SK-N-MC (cell line): ENCODE measurements around the gene ID3.

Experiments
- DNase-seq: peaks from one replicate; pipeline ENCODE4 v3.0.0-alpha.2; 2011; ENCODE audit warnings: low read depth, low spot score
- H3K27ac ChIP-seq: fragments of 200-600 bp; sonication (generic); 2 replicates; pipeline ENCODE4 v1.5.1; 2016; ENCODE audit warnings: mixed run types
- H3K36me3 ChIP-seq: fragments of 200-600 bp; sonication (generic); 2 replicates; pipeline ENCODE4 v1.6.1; 2017; ENCODE audit warnings: antibody characterized with exemption, low read length, mixed read lengths; ENCODE audit not compliant: insufficient read depth
- H3K4me3 ChIP-seq: fragments of 200-600 bp; sonication (generic); 2 replicates; pipeline ENCODE4 v1.5.1; 2016
- H3K9ac ChIP-seq: fragments of 200-600 bp; sonication (generic); 2 replicates; pipeline ENCODE4 v1.8.0; 2017; ENCODE audit warnings: mixed run types, mixed read lengths; ENCODE audit not compliant: insufficient read length
- H3K9me3 ChIP-seq: fragments of 200-600 bp; sonication (generic); 2 replicates; pipeline ENCODE4 v1.6.1; 2017; ENCODE audit warnings: low read depth, mild to moderate bottlenecking, antibody characterized with exemption, low read length, moderate library complexity, mixed read lengths
- EZH2 ChIP-seq: fragments of 200-600 bp; sonication (generic); IDR thresholded peaks from one replicate; pipeline ENCODE4 v1.6.1; 2017; ENCODE audit warnings: antibody characterized with exemption
- FOXP2 ChIP-seq: optimal IDR thresholded peaks from 2 replicates; pipeline ENCODE3; 2011; ENCODE audit warnings: mild to moderate bottlenecking, moderate library complexity; ENCODE audit not compliant: insufficient read depth; ENCODE audit errors: extremely low read length, control extremely low read depth
- POLR2AphosphoS5 ChIP-seq: IDR thresholded peaks from 2 replicates; pipeline ENCODE4 v1.6.1; 2012; ENCODE audit warnings: mild to moderate bottlenecking, low read depth, low read length, borderline replicate concordance

ID3 gene

GRCh38 chr1:23578997-23579363 is 19.7 kb upstream of the ID3 start:
- no peak for TF ChIP-seq FOXP2
- no peak for TF ChIP-seq POLR2AphosphoS5
- TF ChIP-seq EZH2: no peak
- Histone ChIP-seq H3K9ac (no peak overlapping the region), H3K36me3 (no peaks in the 10 kb centered on the region), H3K27ac (no peak overlapping the region), H3K4me3 (no peak overlapping the region), H3K9me3 (no peaks in the 10 kb centered on the region)
- DNase-seq: no peak

DNA sequence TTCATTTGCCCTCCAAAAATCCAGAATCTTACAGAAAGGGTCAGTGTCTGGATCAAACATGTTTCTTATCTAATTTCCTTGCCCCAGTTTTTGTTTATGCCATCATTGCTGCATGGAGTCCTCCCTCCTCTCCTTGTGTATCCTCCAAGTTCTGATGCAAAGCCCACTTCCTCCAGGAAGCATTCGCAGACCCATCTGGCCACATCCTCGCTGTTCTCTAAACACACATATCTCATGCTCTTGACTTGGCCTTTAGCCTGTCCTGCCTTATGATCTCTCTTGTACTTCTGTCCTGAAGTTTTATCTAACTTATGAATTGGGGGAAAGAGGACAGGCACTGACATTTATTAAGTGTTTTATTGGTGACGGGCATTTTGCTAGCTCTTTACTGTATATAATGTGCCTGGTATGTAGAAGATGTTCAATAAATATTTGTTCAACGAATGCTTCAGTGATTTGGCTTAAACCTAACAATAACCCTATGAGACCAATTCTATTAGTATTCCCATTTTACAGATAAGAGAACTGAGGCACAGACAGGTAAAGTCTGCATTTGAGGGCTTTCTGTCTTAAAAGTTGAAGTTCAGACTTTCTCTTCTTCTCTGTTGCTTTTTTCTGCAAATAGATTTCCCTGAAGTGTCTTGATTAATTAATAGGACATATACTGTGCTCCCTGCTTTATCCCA is 19.2 kb upstream of the ID3 start:
- Histone ChIP-seq H3K27ac (peak overlapping the region; percentile 95), H3K9ac (peak overlapping the region; percentile 33), H3K4me3 (peak overlapping the region; percentile 19; the same call in 1 of the 2 replicates), H3K36me3 (no peaks in the 10 kb centered on the region), H3K9me3 (no peaks in the 10 kb centered on the region)
- DNase-seq: no peak
- no peak for TF ChIP-seq FOXP2
- no peak for TF ChIP-seq EZH2

GRCh38 chr1:23577056-23578004 is 18.0 kb upstream of the ID3 start:
- Histone ChIP-seq H3K36me3 (no peaks in the 10 kb centered on the region), H3K9ac (peak overlapping the region; percentile 33), H3K4me3 (peak overlapping the region; percentile 19), H3K9me3 (no peaks in the 10 kb centered on the region), H3K27ac (peak overlapping the region; percentile 95)
- DNase-seq: no peak
- TF ChIP-seq EZH2 (no peak), POLR2AphosphoS5 (no peak), FOXP2 (no peak)

DNA sequence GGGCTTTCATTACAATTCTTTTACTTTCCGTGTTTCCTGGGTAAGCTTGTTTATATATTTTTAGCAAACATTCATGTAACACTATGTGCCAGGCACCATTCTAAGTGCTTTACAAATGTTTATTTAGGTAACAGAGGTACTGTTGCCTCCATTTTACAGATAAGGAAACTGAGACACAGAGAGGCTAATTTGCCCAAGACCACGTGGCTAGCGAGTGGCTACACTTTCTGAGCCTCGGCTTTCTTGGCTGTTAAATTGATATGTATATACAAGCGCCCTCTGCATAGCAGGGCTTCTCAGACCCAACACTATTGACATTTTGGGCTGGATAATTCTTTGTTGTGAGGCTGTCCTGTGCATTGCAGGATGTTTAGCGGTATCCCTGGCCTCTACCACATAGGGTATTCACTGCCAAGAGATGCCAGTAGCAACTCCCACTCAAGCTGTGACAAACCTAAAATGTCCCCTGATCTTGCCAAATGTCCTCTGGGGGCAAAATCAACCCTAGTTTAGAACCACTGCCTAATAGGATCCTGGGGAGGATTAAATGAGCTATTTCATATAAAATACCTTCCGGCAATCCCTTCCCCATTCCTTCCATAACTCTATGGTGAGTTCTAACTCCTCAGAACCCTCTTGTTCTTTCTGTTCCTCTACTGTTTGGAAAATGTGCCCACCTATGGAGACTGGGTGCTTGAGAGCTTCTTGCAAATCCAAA is 17.2 kb upstream of the ID3 start:
- Histone ChIP-seq H3K27ac (peak overlapping the region; percentile 95), H3K4me3 (no peak overlapping the region), H3K9me3 (no peaks in the 10 kb centered on the region), H3K9ac (peak overlapping the region; percentile 33), H3K36me3 (no peaks in the 10 kb centered on the region)
- no peak for TF ChIP-seq POLR2AphosphoS5
- no peak for TF ChIP-seq FOXP2
- no peak for TF ChIP-seq EZH2
- no peak for DNase-seq

GRCh38 chr1:23575226-23575810 is 16.0 kb upstream of the ID3 start:
- no peak overlapping the region for H3K27ac ChIP-seq
- H3K4me3 ChIP-seq: no peak overlapping the region
- DNase-seq: no peak
- TF ChIP-seq FOXP2 (no peak), POLR2AphosphoS5 (no peak), EZH2 (no peak)
- H3K9ac ChIP-seq: no peak overlapping the region
- H3K36me3 ChIP-seq: no peaks in the 10 kb centered on the region
- no peaks in the 10 kb centered on the region for H3K9me3 ChIP-seq

GRCh38 chr1:23574265-23574754 is 15.0 kb upstream of the ID3 start:
- Histone ChIP-seq H3K9ac (no peak overlapping the region), H3K36me3 (no peaks in the 10 kb centered on the region), H3K4me3 (no peak overlapping the region), H3K9me3 (no peaks in the 10 kb centered on the region), H3K27ac (no peak overlapping the region)
- no peak for DNase-seq
- TF ChIP-seq EZH2 (no peak), POLR2AphosphoS5 (no peak), FOXP2 (no peak)

DNA sequence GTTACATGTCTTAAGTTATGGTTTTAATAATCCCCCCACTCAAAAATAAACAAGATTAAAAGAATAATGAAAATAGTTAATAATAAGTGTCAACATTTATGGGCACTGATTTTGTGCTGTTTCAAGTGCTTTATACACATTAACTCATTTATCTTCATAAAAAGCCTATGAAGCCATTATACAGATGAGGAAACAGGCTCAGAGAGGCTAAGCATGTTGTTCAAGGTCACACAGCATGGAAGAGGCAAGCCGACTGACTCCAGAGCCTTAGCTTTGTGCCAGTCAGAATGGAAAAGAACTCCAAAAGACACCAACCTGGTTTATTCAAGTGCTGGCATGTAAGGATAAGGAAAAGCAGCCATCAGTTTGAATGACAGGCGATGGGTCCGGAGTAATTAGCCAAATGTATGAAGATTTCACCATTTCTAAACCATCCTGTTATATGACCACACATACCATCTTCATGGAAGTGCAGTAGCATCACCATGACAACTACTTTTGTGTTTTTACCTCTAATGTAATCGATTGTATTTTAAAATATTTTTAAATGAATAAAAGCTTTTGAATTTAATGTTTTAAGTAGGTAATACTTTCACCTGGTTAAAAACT is 14.4 kb upstream of the ID3 start:
- H3K4me3 ChIP-seq: no peak overlapping the region
- H3K9ac ChIP-seq: no peak overlapping the region
- no peaks in the 10 kb centered on the region for H3K36me3 ChIP-seq
- no peak overlapping the region for H3K27ac ChIP-seq
- no peak for DNase-seq
- TF ChIP-seq POLR2AphosphoS5 (no peak), FOXP2 (no peak), EZH2 (no peak)
- no peaks in the 10 kb centered on the region for H3K9me3 ChIP-seq
